Stimulated activated CD8-positive, alpha-beta memory T cell treated with anti-CD3 and anti-CD28 coated beads, Interleukin-15, amount 100 ng/mL, for 48 hours (primary cell): ENCODE measurements around the gene MRPL51.
"Not testable (repeated sequence)": the region's sequence is repeated elsewhere in the genome, so short reads cannot be mapped to it uniquely, and the experiment has no call there.

Experiments used
- DNase-seq, 2 donors: peaks; one replicate each; pipeline ENCODE4 v3.0.0-alpha.2; 2020; ENCODE audit warnings: low read depth in 2 of 2

Gene MRPL51

GRCh38 chr12:6532051-6532926 is 39.2 kb upstream of the MRPL51 start:
- DNase-seq = peak; percentile 84 to 86

DNA sequence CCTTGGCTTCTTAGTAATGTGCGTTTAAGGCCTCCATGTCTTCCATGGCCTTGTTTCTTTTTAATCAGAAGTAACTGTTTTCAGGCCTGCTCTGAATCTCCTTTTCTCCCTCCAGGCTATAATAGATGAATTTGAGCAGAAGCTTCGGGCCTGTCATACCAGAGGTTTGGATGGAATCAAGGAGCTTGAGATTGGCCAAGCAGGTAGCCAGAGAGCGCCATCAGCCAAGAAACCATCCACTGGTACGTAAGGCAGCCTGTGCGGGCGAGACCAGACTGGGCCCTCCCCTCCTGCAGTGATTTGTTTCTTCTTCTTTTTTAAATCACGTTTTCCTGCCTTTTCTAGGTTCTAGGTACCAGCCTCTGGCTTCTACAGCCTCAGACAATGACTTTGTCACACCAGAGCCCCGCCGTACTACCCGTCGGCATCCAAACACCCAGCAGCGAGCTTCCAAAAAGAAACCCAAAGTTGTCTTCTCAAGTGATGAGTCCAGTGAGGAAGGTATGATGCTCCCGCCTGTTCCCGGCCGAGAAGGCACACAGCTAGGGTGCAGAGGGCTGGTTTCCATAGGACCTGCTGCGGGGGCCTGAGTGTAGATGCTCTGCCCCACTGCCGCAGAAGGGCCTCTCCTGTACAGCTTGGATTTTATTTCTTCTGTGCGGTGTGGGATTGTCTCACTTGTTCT is 37.7 kb upstream of the MRPL51 start:
- DNase-seq = no peak

- DNase-seq = no peak
These were observed 36.3 kb upstream of the MRPL51 start for GRCh38 chr12:6529291-6529737.

DNA sequence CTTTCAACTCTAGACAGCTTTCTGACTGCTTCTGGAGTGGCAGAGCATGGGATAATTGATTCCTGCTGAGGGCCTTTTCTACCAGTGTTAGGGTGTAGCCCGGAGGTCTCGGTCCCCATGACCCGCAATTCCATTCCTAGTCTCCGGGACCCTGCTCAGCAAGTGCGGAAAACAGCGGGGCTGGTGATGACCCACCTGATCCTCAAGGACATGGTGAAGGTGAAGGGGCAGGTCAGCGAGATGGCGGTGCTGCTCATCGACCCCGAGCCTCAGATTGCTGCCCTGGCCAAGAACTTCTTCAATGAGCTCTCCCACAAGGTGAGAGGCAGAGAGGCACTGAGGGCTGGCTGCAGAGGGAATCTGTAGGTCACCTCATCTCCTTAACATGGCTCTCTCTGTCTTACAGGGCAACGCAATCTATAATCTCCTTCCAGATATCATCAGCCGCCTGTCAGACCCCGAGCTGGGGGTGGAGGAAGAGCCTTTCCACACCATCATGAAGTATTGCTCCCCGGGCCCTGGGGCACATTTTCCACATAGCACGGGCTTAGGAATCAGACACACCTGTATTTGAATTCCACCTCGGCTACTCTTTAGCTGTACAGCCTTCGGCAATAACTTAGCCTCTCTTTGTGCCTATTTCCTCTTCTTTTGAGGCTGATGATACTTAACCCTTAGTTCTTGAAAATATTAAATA is 35.6 kb upstream of the MRPL51 start:
- DNase-seq = no peak

GRCh38 chr12:6527711-6528110 is 34.6 kb upstream of the MRPL51 start:
- no peak for DNase-seq

GRCh38 chr12:6526766-6527525 is 33.9 kb upstream of the MRPL51 start:
- DNase-seq = no peak

- no peak for DNase-seq
These were observed 33.1 kb upstream of the MRPL51 start for GRCh38 chr12:6526201-6526600.

DNA sequence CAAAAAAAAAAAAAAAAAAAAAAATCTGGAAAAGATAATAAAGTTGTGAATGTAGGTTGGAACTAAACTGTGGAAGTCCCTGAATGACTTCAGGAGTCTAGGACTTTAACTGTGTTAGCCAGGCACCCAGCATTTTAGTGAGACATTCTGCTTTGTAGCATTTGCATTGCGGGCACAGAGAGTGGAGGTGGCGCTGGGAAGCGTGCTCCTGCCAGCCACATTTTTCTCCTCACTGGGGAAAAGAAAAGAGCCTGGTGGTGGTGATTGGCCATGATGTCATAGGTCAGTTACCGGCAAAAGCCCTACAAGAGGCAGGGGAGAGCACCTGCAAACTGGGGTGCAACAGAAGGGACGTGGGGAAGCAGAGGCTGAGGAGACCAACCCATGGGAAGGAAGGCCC is 31.6 kb upstream of the MRPL51 start:
- DNase-seq = no peak

GRCh38 chr12:6523708-6524107 is 30.6 kb upstream of the MRPL51 start:
- no peak for DNase-seq

- DNase-seq = no peak
These were observed 29.1 kb upstream of the MRPL51 start for GRCh38 chr12:6522193-6522592.

DNA sequence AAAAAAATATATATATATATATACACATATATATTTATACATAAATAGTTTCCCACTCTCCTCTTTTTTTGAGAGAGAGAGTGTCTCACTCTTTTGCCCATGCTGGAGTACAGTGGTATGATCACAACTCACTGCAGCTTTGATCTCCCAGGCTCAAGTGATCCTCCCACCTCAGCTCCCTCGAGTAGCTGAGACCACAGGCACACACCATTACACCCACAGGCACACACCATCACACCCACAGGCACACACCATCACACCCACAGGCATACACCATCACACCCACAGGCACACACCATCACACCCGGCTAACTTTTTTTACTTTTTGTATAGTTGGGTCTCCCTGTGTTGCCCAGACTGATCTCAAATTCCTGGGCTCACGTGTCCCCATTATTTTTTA is 27.1 kb upstream of the MRPL51 start:
- no peak for DNase-seq

GRCh38 chr12:6508087-6508486 is 15.0 kb upstream of the MRPL51 start:
- no peak for DNase-seq

DNA sequence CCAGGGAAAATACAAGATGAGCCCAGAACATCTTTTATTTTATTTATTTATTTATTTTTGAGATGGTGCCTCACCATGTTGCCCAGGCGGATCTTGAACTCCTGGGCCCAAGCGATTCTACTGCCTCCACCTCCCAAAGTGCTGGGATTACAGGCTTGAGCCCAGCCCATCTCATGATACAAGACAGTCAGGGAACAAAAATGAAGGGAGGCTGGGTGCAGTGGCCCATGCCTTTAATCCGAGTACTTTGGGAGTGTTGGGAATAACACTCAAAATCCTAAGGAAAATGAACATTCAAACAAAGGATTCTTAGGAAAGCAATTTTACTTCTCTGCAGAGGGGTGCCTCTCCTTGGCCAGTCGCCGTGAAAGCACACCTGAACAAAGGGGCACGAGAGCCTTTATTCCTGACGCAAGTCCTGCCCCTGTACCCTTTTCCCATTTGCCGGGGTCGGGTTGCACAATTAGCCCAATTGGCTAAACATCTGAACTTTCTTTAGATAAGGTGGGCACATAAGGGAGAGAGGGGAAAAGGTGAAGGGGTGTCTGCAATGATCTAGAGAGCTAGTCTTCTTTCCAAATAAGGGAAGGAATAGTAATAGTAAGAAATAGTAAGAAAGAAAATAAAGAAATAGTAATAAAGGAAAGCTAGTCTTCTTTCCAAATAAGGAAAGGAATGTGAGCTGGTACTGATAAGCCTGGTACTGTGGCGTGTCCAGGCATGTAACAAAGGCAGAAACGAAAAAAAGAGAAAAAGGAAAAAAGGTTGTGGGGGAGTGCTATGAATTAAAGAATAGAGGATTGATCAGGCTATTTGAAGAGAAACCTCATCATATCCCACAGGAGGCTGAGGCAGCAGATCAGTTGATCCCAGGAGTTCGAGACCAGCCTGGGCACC is 14.3 kb upstream of the MRPL51 start:
- no peak for DNase-seq

- no peak for DNase-seq
These were observed 7.4 kb upstream of the MRPL51 start for GRCh38 chr12:6500466-6500865.

DNA sequence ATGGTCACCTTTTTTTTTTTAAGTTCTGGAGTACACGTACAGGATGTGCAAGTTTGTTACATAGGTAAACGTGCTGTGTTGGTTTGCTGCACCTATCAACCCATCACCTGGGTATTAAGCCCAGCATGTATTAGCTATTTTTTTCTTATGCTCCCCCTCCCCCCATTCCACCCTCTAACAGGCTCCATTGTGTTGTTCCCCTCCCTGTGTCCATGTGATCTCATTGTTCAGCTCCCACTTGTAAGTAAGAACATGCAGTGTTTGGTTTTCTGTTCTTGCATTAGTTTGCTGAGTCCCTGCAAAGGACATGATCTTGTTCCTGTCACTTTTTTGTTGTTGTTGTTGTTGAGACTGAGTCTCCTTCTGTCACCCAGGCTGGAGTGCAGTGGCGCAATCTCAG is 4.2 kb upstream of the MRPL51 start:
- not testable (repeated sequence) for DNase-seq

DNA sequence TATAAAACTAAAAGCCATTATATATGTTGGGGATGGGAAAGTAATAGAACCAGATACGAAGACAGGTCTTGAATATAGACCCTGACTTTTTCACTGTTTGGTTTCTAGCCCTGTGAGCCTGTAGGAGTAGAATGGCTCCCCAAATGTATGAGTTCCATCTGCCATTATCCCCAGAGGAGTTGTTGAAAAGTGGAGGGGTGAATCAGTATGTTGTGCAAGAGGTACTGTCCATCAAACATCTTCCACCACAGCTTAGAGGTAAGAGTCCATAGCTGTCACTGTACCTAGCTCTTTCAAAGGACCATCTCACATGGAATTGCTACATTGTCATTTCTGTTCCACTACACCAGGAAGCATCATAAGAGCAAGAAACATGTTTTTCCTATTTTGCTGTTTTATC is 1.9 kb upstream of the MRPL51 start:
- no peak for DNase-seq

GRCh38 chr12:6494258-6494743 is 1.2 kb upstream of the MRPL51 start:
- no peak for DNase-seq

GRCh38 chr12:6493497-6494257 is 615 bp upstream of the MRPL51 start, which contains the start of gene NCAPD2:
Gene NCAPD2 (plus strand): TSS chr12:6494102. CDS start chr12:6495099, 997 bp downstream.
- peak; percentile 93 to 95 for DNase-seq

DNA sequence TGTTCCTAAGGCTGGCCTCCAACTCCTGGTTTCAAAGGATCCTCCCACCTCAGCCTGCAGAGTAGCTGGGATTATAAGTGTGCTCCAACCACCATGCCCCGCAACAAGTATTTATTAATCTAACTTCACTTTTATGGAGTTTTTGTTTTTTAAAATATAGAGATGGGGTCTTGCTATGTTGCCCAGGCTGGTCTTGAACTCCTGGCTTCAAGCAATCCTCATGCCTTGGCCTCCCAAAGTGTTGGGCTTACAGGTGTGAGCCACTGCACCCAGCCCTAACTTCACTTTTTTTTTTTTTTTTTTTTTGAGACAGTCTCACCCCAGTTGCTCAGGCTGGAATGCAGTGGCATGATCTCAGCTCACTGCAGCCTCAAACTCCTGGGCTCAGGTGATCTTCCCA is 2.4 kb downstream of the MRPL51 start:
- not testable (repeated sequence) for DNase-seq

DNA sequence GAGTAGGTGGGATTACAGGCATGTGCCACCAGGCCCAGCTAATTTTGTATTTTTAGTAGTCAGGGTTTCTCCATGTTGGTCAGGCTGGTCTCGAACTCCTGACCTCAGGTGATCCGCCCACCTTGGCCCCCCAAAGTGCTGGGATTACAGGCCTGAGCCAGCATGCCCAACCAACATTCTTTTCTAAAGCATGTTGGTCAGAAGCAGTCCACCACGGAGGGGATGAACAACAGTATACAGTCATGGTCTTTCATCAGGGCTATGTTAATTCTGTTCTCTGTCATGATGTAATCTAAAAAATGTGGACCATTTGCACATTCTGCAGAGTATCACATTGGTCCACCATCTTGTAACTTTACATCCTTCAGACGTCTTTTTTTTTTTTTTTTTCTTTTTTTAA is 3.6 kb downstream of the MRPL51 start:
- no peak for DNase-seq
